ENCODE measurements around the gene SCAPER.

- TF ChIP-seq POLR2A (IDR thresholded peaks at IDR 0.05; ENCODE audit: low read depth, low read length) (no peak), CTCF (conservative IDR thresholded peaks at IDR 0.05; ENCODE audit: low read depth, low read length) (no peak), MAFK (IDR thresholded peaks at IDR 0.05; ENCODE audit: low read depth, low read length) (no peak), SMC3 (IDR thresholded peaks at IDR 0.05; ENCODE audit: low read depth, low read length) (no peak), FOS (IDR thresholded peaks at IDR 0.05; ENCODE audit: low read depth, low read length) (no peak), USF2 (IDR thresholded peaks at IDR 0.05; ENCODE audit: low read depth, low read length) (no peak)
Observed at GRCh38 chr15:76501011-76501410, 404.1 kb downstream of the SCAPER start.
